GM03348 (cell line): ENCODE data around the gene LRP1-AS.
A peak's percentile ranks its signal among the peaks of the same experiment; 100 is the strongest.

Source experiments
- DNase-seq: peaks from one replicate; pipeline ENCODE4 v3.0.0; 2012; ENCODE audit warnings: low spot score

Gene LRP1-AS

GRCh38 chr12:57160040-57160439 lies 12.6 kb upstream of the LRP1-AS start:
- DNase-seq: no peak

- no peak for DNase-seq
Measured at GRCh38 chr12:57159311-57159710, 11.9 kb upstream of the LRP1-AS start.

DNA sequence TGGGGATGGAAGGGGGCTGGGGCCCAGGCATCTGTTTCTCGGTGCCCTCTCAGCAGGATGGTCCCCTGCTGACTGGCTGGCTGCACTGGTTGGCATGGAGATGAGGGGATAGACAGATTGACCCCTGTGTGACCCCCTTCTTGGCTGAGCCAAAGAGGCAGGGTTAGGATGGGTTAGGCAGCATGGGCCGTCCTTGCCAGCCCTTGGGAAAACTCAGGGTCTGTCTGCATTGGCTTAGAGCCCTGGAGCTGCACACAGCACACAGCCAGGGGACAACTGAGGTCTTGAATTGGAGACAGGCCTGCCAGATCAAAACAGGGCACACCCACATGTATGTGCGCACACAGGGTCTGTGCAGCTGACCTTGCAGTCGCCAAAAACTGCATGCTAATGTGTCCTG lies 11.2 kb upstream of the LRP1-AS start:
- DNase-seq: no peak

DNA sequence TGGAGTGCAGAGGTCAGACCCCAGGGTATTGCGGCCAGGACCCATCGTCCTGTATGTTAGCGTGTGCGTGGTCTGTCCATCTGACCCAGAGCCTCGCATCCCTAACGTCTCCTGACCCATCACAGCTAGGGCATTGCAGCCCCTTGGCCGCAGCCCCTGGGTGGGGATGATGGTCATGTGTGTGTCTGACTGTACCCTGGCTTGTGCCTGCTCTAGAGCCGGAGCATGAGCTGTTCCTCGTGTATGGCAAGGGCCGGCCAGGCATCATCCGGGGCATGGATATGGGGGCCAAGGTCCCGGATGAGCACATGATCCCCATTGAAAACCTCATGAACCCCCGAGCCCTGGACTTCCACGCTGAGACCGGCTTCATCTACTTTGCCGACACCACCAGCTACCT lies 10.8 kb upstream of the LRP1-AS start:
- DNase-seq: no peak

DNA sequence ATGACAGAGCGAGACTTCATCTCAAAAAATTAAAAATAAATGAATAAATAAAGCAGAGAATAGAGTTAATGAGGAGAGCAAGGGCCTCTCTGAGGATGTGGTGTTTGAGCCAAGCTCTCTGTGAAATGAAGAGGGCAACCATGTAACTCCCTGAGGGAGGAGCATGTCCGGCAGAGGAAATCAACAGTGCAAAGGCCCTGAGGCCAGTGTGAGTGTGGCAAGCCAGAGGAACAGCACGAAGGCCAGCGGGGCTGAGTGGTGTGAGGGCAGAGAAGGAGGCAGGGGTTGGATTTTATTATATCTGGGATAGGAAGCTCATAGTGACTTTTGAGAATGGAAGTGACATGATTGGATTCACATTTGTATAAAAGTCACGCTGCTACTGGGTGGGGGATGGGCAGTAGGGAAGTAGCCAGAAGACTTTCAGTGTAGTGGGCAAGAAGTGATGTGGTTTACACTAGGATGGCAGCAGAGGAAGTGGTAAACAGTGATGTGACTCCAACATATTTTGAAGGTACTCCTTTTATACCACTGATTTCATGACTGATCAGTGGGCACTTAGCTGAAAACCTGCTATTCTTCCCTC lies 10.3 kb upstream of the LRP1-AS start:
- no peak for DNase-seq

DNA sequence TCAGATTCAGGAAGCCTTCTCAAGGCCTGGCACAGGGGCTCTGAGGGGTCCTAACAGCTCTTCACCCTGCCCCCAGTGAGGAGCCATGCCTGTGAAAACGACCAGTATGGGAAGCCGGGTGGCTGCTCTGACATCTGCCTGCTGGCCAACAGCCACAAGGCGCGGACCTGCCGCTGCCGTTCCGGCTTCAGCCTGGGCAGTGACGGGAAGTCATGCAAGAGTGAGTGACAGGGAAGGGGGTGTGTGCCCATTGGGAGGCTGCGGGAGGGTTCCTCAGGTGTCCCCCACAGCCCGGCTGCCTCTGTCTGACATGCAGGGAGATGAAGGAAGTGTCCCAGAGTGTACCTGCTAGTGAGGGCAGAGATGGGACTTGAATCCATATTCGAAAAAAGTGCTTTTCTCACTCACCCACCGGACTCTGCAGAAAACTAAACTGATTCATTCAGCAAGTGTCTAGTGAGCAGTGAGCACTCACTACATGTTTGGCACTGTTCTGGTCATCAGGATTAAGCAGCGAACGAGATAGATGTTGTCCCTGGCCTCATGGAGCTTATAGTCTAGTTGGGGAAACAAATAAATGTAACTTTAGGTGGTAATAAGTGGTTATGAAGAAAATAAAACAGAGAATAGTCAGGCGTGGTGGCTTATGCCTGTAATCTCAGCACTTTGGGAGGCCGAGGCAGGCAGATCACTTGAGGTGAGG lies 9.4 kb upstream of the LRP1-AS start:
- DNase-seq: no peak

- no peak for DNase-seq
Measured at GRCh38 chr12:57154804-57155434, 7.5 kb upstream of the LRP1-AS start.

DNA sequence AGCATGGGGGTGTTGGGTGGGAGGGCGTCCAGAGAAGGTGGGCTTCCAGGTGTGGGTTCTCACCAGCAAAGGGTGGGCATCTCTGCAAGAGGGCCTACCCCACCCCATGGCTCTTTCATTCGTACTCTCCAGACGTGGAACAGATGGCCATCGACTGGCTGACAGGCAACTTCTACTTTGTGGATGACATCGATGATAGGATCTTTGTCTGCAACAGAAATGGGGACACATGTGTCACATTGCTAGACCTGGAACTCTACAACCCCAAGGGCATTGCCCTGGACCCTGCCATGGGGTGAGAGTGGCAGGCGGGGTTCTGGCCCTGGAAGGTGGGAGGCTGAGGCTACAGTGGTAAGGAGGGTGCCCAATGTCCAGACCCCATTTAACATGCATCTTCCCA lies 6.7 kb upstream of the LRP1-AS start:
- DNase-seq: no peak

- no peak for DNase-seq
Measured at GRCh38 chr12:57153415-57153997, 6.1 kb upstream of the LRP1-AS start.

DNA sequence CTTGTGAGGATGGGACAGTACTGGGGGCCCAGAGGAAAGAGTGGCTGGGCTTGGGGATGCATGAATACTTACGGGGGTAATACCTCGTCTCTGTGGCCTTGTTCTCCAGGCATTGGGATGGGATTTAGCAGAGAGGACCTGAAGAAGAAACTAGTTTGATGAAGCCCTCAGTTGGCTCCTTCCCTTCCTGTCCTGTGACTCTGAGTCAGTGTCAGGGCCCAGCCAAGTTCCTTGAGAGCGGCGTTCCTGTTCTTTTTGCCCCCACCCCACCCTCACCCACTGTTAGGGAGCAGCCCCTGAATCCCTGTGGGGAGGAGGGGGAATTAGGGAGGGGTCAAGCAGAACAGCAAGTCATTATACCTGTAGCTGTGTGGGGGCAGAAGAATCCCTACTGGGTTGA lies 5.2 kb upstream of the LRP1-AS start:
- DNase-seq: peak; percentile 69

DNA sequence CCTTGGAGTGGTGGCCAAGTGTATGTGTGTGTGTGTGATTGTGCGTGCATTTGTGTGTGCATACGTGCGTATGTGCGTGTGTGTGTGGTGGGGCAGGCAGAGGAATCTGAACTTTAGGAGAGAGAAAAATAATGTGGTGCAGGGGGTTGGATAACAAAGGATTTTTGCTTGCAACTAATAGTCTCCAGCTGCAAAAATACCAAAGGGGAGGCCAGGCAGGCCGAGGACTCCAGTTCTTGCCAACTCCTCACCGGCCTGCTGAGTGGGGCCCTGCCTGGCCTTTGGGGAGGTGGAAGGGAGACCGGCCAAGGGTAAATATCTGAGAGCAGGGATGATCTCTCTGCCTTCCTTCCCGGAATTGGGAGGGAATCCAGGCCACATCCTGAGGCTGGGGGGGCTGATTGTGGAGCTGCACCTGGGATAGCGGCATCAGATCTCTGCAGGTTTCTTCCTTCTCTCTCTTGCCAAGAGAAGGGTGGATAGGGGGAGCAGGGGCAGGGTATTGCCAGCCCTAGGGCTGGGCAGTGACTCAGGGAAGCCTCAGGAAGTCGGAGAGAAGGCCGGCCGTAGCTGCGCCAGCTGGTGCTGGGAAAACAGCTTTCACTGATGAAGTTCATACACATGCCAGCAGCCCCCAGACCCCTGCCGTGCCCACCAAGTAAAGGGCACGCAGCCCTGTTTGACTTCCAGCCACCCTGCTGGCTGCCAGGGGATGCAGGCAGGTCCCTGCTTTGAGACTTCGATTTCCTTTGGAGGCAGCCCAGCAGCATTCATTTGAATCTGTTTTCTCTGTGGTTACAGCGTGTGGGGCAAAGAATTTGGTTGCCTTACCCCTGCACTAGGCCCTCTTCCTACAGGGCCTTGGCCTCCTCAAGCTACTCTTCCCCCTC lies 4.6 kb upstream of the LRP1-AS start:
- DNase-seq: peak; percentile 87

DNA sequence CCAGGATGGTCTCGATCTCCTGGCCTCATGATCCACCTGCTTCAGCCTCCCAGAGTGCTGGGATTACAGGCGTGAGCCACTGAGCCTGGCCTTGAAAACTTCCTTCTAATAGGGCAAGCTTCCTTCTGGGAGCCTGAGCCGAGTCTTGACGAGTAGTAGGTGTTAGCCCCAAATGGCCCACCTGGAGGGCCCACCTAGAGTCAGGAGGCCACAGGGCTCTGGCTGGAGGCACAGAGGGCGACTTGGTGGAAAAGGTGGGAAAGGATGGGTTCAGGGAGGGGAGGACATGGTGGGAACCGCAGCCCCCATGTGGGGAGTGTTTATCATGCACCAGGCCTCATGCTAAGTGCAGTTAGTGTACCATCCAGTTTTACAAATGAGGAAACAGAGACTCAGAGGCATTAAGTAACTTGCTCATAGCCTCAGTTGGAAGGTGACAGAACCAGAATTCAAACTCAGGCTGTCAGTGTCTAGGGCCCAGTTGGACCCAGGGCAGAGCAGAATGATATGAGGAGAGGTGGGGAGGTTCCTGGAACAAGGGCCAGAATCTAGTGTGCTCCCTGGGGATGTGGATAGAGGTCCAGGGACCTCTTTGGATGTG lies 3.1 kb upstream of the LRP1-AS start:
- no peak for DNase-seq

- DNase-seq: peak; percentile 92
Measured at GRCh38 chr12:57149245-57149900, 2.0 kb upstream of the LRP1-AS start.

GRCh38 chr12:57148469-57149244 lies 1.2 kb upstream of the LRP1-AS start:
- DNase-seq: peak; percentile 72

- no peak for DNase-seq
Measured at GRCh38 chr12:57146092-57146491, 1.3 kb downstream of the LRP1-AS start.

GRCh38 chr12:57145460-57146059 lies 1.9 kb downstream of the LRP1-AS start:
- DNase-seq: no peak

DNA sequence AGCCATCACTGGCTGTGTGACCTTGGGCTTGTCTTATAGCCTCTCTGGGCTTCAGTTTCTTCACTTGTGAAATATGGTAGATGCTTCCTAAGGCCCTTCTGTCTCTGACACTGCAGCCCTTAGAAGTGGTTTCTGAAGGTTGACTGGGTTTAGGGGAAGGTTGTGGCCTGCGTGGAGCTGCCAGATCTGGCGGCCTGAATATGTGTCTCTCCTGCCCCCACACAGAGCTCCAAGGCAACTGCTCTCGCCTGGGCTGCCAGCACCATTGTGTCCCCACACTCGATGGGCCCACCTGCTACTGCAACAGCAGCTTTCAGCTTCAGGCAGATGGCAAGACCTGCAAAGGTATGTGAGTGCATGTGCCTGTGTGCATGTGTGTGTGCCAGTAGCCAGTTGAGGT lies 4.0 kb downstream of the LRP1-AS start:
- DNase-seq: no peak

- DNase-seq: no peak
Measured at GRCh38 chr12:57142727-57143126, 4.7 kb downstream of the LRP1-AS start.

DNA sequence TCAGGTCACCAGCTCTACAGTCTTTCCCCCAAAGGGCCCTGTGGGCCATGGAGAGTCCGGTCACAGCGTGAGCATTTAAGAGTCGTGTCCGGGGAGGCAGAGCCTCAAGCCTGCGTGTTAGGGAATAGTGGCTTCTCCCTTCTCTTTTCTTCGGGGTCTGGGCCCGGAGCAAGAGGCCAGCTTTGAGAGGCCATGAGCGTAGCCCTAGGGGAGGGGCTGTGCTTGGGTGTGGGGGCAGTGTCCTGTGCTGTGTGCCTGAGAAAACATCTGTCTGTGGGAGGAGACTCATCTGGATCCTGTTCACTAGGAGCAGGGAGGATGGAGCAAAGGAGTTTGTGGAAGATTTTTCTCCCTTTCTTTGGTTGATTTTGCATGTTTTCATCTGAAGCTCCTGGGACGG lies 5.3 kb downstream of the LRP1-AS start:
- no peak for DNase-seq

DNA sequence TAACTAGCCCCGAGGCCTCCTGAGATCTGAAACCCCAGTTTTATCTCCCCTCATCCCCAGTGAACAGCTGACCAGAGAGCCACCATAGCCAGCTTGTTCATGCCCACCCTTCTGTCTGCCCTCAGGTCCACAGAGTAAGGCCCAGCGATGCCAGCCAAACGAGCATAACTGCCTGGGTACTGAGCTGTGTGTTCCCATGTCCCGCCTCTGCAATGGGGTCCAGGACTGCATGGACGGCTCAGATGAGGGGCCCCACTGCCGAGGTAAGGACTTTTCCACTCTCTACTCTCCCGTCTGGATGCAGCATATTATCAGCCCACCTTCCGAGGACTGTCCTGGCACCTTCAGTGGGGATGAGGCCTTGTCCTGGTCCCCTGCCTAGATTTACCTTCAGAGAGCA lies 6.2 kb downstream of the LRP1-AS start:
- DNase-seq: no peak
